Heart left ventricle (tissue), 13 donors: Measurements from ENCODE around the gene GIN1.
"Not testable (repeated sequence)": the region's sequence is repeated elsewhere in the genome, so short reads cannot be mapped to it uniquely, and the experiment has no call there.

ENCODE experiments used
- CTCF ChIP-seq, 12 donors: fragments of 200-600 bp; sonication (generic) in 4 of 12; IDR thresholded peaks; one replicate each; pipeline versions ENCODE4 v1.5.0 to v1.8.0; 2018 to 2022; ENCODE audit warnings: antibody characterized with exemption in 12 of 12, mild to moderate bottlenecking in 5 of 12
- POLR2A ChIP-seq, 2 donors: fragments of 450-650 bp; IDR thresholded peaks; one replicate each; pipeline ENCODE4 v1.6.1; 2017; ENCODE audit warnings: antibody characterized with exemption in 2 of 2, mild to moderate bottlenecking in 2 of 2, moderate library complexity in 2 of 2
- donor health status: ischemic (EF 13 %, LVEDD 7.1; RV severe dilation, severe dysfunction).
- donor health status: DM: no; HTN: yes; CAD: no.
- donor health status: DM: no; HTN: no; CAD: no.
- donor health status: ischemic (EF 25% LVEDD 6.9; RV normal size, moderate dysfunction).
- donor health status: ischemic (EF 25% LVEDD 5.7; RV mildly dilated, moderate dysfunction).
- donor health status: ischemic (EF 35%, LVEDD 5.7; RV mildly dilated, moderate dysfunction).
- donor health status: nonischemic (EF 11% LVEDD 7.7; RV severe dilation, severe dysfunction).
- donor health status: DM: yes; HTN: yes; CAD: no.
- donor health status: PGD.
- donor health status: ischemic (EF 29% LVEDD 5.4; RV normal size, mild dysfunction).
- donor health status: nonischemic (EF 23%, LVEDD 6.1; RV moderate dilation, normal function).

GRCh38 chr5:103142132-103142531 lies 22.2 kb upstream of the GIN1 start:
- not testable (repeated sequence) for TF ChIP-seq CTCF, POLR2A (IDR thresholded peaks at IDR 0.05)
